GM12801 (cell line): Measurements from ENCODE around the gene SMC1B.

Experiments used
- CTCF ChIP-seq: IDR thresholded peaks from one replicate; pipeline ENCODE4 v1.5.1; 2011; ENCODE audit warnings: control low read depth; ENCODE audit not compliant: insufficient read length; ENCODE audit errors: extremely low read depth

Gene SMC1B

GRCh38 chr22:45413368-45414211 lies at the start of gene SMC1B, which contains the start of gene RIBC2:
Gene SMC1B (minus strand): TSS chr22:45413599. CDS start chr22:45413567, 32 bp downstream.
Gene RIBC2 (plus strand): TSS chr22:45413693. CDS start chr22:45413887, 194 bp downstream.
- TF ChIP-seq CTCF = no peak

DNA sequence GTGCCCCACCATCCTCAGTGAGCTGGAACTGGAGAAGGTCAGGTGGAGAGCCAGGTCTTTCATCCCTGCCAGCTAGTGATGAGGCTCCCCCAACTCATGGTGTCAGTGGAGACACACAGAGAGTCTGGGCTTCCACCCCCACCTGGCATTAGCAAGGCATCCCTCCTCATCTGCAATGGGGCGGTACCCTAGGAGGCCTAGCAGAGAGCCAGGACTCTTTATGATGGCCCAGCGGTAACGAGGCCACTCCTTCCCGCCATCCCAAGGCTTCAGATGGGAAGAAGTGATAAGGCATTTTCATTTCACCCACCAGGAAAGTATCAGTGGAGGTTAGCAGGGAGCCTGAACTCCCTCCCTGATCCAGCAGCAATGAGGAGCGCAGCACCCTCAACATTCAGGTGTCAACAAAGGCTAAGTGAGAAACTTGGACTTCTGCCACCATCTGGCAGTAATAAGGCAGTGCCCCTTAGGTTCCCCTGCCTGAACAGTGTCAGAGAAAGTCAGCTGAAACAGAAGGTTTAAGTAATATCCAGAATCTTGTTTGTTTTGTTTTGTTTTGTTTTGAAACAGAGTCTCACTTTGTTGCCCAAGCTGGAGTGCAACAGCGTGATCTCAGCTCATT lies 48.7 kb upstream of the SMC1B start:
- TF ChIP-seq CTCF = no peak

GRCh38 chr22:45460288-45461109 lies 47.1 kb upstream of the SMC1B start:
- TF ChIP-seq CTCF = no peak

- no peak for TF ChIP-seq CTCF
These were observed 45.8 kb upstream of the SMC1B start for GRCh38 chr22:45459235-45459634.

DNA sequence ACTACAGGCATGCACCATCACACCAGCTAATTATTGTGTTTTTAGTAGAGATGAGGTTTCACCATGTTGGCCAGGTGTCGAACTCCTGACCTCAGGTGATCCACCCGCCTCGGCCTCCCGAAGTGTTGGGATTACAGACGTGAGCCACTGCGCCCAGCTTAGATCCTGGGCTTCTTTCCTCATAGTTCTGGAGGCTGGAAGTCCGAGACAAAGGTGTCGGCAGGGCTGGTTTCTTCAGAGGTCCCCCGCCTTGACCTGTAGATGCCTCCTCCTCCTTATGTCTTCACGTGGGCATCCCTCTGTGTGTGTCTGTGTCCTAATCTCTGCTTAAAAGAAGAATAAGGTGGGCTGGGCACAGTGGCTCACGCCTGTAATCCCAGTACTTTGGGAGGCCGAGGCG lies 45.1 kb upstream of the SMC1B start:
- no peak for TF ChIP-seq CTCF

DNA sequence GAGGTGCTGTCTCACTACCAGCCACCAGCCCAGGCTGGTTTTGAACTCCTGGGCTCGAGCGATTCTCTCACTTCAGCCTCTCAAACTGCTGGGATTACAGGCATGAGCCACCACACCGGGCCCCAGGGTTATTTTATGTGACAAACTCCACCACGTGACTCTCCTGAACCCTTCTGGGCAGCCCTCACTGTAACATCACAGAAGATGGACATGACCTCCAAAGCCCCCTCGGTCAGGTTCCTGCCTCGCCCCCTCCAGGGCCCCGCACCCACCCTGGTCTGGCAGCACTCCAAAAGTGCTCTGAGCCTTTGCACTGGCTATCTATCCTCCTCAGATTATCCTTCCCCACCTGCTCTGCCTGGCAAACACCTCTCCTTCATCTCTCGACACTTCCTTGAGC lies 43.4 kb upstream of the SMC1B start:
- TF ChIP-seq CTCF = no peak

DNA sequence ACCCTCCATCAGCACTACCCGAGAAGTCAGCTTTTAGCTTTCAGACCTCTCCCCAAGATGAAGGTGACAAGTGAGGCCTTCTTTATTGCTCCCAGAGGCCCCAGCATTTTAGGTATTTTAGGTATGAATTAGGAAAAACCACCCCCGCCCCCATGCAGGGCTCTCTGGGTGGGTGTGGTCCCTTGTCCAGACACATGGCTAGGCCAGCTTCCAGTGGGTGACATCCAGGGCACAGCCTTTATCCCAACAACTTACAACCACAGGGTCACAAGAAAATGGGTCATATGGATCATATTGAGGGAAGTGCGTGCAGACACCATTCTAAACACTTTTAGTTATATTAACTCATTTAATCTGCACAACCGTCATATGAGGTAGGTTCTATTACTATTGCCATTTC lies 42.2 kb upstream of the SMC1B start:
- no peak for TF ChIP-seq CTCF
